ENCODE measurements around the gene WWOX. TPM values are rescaled to one million over a fixed set of nuclear protein-coding genes. Genes with fewer than 3 reads are reported as not detected.

Gene WWOX
- polyA plus RNA-seq, 1 donor from 2014 or later = 25.6 TPM

DNA sequence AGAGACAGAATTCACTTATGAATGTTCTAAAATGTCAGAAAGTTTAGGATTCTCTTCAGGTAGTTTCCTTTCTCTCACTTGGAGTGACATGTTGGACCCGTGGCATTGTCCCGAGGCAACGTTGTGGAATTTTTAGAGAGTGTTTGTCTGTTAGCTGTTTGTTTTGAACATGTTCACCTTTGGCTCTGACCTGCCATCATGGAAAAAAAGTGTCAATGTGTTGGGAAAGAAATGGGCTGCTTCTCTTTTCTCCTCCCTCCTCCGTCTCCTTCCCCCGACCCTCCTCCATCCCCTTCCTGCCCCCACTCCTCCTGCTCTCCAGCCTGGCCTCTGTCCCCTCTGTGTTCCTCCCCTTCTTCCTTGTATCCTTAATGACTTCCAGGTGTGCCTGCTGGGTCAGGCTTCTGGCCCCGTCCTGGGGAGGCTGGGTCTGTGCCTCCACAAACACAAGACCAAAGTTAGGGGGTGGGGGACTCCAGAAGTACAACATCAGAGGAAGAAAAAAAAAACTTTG is 1038.0 kb downstream of the WWOX start:
- no peaks in the 10 kb centered on the region for H4K20me1 ChIP-seq (ENCODE audit: insufficient read depth)
- TF ChIP-seq EZH2 (IDR thresholded peaks at IDR 0.05; ENCODE audit: borderline replicate concordance, insufficient read depth, low read length, poor library complexity, severe bottlenecking) (no peak), SMC3 (conservative IDR thresholded peaks at IDR 0.05; ENCODE audit: poor library complexity) (no peak), POLR2AphosphoS5 (IDR thresholded peaks at IDR 0.05) (no peak), TAF1 (IDR thresholded peaks at IDR 0.05; ENCODE audit: low read depth) (no peak), MXI1 (conservative IDR thresholded peaks at IDR 0.05; ENCODE audit: poor library complexity, severe bottlenecking) (no peak), EP300 (conservative IDR thresholded peaks at IDR 0.05; ENCODE audit: poor library complexity, severe bottlenecking) (no peak)
- TF ChIP-seq, protein P1, sequence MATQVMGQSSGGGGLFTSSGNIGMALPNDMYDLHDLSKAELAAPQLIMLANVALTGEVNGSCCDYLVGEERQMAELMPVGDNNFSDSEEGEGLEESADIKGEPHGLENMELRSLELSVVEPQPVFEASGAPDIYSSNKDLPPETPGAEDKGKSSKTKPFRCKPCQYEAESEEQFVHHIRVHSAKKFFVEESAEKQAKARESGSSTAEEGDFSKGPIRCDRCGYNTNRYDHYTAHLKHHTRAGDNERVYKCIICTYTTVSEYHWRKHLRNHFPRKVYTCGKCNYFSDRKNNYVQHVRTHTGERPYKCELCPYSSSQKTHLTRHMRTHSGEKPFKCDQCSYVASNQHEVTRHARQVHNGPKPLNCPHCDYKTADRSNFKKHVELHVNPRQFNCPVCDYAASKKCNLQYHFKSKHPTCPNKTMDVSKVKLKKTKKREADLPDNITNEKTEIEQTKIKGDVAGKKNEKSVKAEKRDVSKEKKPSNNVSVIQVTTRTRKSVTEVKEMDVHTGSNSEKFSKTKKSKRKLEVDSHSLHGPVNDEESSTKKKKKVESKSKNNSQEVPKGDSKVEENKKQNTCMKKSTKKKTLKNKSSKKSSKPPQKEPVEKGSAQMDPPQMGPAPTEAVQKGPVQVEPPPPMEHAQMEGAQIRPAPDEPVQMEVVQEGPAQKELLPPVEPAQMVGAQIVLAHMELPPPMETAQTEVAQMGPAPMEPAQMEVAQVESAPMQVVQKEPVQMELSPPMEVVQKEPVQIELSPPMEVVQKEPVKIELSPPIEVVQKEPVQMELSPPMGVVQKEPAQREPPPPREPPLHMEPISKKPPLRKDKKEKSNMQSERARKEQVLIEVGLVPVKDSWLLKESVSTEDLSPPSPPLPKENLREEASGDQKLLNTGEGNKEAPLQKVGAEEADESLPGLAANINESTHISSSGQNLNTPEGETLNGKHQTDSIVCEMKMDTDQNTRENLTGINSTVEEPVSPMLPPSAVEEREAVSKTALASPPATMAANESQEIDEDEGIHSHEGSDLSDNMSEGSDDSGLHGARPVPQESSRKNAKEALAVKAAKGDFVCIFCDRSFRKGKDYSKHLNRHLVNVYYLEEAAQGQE (IDR thresholded peaks at IDR 0.05; ENCODE audit: borderline replicate concordance) = no peak
- TF ChIP-seq, protein P2, sequence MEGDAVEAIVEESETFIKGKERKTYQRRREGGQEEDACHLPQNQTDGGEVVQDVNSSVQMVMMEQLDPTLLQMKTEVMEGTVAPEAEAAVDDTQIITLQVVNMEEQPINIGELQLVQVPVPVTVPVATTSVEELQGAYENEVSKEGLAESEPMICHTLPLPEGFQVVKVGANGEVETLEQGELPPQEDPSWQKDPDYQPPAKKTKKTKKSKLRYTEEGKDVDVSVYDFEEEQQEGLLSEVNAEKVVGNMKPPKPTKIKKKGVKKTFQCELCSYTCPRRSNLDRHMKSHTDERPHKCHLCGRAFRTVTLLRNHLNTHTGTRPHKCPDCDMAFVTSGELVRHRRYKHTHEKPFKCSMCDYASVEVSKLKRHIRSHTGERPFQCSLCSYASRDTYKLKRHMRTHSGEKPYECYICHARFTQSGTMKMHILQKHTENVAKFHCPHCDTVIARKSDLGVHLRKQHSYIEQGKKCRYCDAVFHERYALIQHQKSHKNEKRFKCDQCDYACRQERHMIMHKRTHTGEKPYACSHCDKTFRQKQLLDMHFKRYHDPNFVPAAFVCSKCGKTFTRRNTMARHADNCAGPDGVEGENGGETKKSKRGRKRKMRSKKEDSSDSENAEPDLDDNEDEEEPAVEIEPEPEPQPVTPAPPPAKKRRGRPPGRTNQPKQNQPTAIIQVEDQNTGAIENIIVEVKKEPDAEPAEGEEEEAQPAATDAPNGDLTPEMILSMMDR (IDR thresholded peaks at IDR 0.05; ENCODE audit: poor library complexity, severe bottlenecking) = no peak

DNA sequence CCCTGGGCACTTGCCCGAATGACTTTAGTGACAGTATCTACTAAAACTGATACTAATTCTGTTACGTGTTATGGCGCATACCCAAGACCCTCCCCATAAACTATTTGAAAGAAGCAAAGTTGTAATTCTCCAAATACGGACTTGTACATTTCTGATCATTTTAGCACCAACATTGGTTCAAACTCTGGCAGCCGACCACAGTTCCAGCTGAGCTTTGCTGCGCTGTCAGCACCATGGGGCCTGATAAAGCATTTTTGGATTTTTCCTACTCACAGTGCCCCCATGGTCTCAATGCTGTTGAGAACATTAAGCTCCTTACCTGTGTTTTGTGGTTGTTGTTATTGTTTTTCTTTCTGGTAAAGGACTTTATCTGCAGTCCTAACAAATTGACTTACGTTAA is 1040.3 kb downstream of the WWOX start:
- Histone ChIP-seq H3K9ac (ENCODE audit: low read length) (no peak overlapping the region), H3K27me3 (ENCODE audit: insufficient read depth, low read depth, low read length) (no peaks in the 10 kb centered on the region), H4K20me1 (ENCODE audit: insufficient read depth) (no peaks in the 10 kb centered on the region), H3K9me2 (ENCODE audit: insufficient read depth, low read length) (no peaks in the 10 kb centered on the region), H3K9me3 (ENCODE audit: low read length) (no peaks in the 10 kb centered on the region), H3K4me2 (ENCODE audit: low read length) (no peak overlapping the region), H3K27ac (ENCODE audit: low read length) (no peak overlapping the region), H3F3A (ENCODE audit: insufficient read depth, low read length, poor library complexity, severe bottlenecking) (no peaks in the 10 kb centered on the region), H3K36me3 (ENCODE audit: insufficient read depth, low read length) (no peaks in the 10 kb centered on the region), H3K4me3 (ENCODE audit: low read length) (no peak overlapping the region), H3K79me2 (replicated peaks; ENCODE audit: insufficient read depth, low read length) (no peaks in the 10 kb centered on the region), H2AFZ (ENCODE audit: low read depth, low read length) (no peak overlapping the region)
- TF ChIP-seq MXI1 (conservative IDR thresholded peaks at IDR 0.05; ENCODE audit: poor library complexity, severe bottlenecking) = no peak
- no peak for TF ChIP-seq EP300 (conservative IDR thresholded peaks at IDR 0.05; ENCODE audit: poor library complexity, severe bottlenecking)
- TF ChIP-seq, protein P2 (IDR thresholded peaks at IDR 0.05; ENCODE audit: poor library complexity, severe bottlenecking) = no peak
- TF ChIP-seq POLR2AphosphoS5 (IDR thresholded peaks at IDR 0.05) = no peak
- no peak for TF ChIP-seq TAF1 (IDR thresholded peaks at IDR 0.05; ENCODE audit: low read depth)
- no peak for TF ChIP-seq RAD21 (conservative IDR thresholded peaks at IDR 0.05)
- TF ChIP-seq EZH2 (IDR thresholded peaks at IDR 0.05; ENCODE audit: borderline replicate concordance, insufficient read depth, low read length, poor library complexity, severe bottlenecking) = no peak
- TF ChIP-seq SMC3 (conservative IDR thresholded peaks at IDR 0.05; ENCODE audit: poor library complexity) = no peak
- TF ChIP-seq, protein P1 (IDR thresholded peaks at IDR 0.05; ENCODE audit: borderline replicate concordance) = no peak

More for the DNA sequence above, 1038.0 kb downstream of the WWOX start:
- Histone ChIP-seq H3K9me2 (ENCODE audit: insufficient read depth, low read length) (no peaks in the 10 kb centered on the region), H3K4me3 (ENCODE audit: low read length) (no peak overlapping the region), H3K79me2 (replicated peaks; ENCODE audit: insufficient read depth, low read length) (no peaks in the 10 kb centered on the region), H3K27ac (ENCODE audit: low read length) (no peak overlapping the region), H3K36me3 (ENCODE audit: insufficient read depth, low read length) (no peaks in the 10 kb centered on the region), H3F3A (ENCODE audit: insufficient read depth, low read length, poor library complexity, severe bottlenecking) (no peaks in the 10 kb centered on the region), H3K9ac (ENCODE audit: low read length) (no peak overlapping the region), H3K9me3 (ENCODE audit: low read length) (no peaks in the 10 kb centered on the region), H3K4me2 (ENCODE audit: low read length) (no peak overlapping the region), H3K27me3 (ENCODE audit: insufficient read depth, low read depth, low read length) (no peaks in the 10 kb centered on the region), H2AFZ (ENCODE audit: low read depth, low read length) (no peak overlapping the region)

Measured in neural cell (in vitro differentiated cells).